Raji (cell line): ENCODE data around the gene EIF3D.

Experiments used
- POLR2A ChIP-seq: IDR thresholded peaks from 2 replicates; pipeline ENCODE4 v1.6.1; 2011; ENCODE audit warnings: low read depth, low read length, control low read depth; ENCODE audit not compliant: insufficient read depth

EIF3D gene

DNA sequence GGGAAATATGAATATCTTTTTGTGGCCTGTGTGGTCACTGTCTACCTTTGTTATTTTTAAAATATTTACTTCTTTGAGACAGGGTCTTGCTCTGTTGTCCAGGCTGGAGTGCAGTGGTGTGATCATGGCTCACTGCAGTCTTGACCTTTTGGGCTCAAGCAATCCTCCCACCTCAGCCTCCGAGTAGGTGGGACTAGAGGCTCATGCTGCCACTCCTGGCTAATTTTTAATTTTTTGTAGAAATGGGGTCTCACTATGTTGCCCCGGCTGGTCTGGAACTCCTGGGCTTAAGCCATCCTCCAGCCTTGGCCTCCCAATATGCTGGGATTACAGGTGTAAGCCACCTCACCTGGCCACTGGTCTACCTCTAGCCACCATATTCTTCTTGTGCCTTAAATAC, 3.5 kb upstream of the EIF3D start:
- TF ChIP-seq POLR2A: no peak

DNA sequence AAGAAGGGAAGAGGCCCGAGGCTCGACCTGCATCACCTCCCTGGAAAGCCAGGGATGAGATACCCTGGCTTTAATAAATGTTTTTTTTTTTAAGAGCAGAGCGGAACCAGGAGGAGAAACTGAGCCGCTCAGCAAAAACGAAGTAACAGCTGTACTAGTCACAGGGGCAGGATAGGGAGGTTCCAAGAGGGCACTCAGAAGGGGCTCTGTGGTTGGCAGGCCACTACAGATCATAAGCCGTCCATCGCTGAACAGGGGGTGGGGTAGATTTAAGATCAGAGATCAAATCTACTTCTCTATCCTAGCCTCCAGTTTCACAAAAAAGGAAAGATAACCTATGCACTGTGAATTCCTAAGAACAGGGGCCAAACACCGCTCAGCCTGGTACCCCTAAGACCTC, 625 bp downstream of the EIF3D start:
- no peak for TF ChIP-seq POLR2A

DNA sequence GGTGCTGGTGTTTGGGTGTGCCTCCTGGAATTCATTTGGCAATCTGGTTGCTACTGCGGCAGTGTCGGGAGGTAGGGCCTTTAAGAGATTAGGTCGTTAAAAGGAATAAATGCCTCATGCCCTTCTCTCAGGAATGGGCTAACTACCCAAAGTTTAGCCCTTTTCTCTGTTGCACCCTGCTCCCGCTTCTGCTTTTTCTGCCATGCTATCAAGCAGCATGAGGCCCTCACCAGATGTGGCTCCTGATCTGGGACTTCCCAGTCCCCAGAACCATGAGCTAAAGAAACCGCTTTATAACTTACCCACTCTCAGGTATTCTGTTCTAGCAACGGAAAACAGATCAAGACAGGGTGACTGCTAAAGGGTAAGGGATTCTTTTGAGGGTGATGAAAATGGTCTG, 6.3 kb downstream of the EIF3D start:
- no peak for TF ChIP-seq POLR2A

DNA sequence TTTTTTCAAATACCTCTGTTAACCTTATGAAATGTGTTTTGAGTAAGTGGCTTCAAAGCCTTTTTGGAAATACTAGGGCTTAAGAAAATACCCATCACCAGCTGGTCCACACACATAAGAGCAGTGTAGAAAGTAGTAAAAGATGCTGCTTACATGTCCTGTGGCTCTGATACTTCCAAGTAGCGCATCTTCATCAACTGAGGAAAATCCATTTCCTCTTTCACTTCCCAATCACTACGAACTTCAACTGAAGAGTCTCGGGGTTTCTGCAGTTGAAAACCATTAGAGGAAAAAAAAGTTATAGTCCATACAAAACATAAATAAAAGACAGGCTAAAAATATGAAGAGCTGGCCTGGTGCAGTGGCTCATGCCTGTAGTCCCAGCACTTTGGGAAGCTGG, 8.5 kb downstream of the EIF3D start:
- no peak for TF ChIP-seq POLR2A

DNA sequence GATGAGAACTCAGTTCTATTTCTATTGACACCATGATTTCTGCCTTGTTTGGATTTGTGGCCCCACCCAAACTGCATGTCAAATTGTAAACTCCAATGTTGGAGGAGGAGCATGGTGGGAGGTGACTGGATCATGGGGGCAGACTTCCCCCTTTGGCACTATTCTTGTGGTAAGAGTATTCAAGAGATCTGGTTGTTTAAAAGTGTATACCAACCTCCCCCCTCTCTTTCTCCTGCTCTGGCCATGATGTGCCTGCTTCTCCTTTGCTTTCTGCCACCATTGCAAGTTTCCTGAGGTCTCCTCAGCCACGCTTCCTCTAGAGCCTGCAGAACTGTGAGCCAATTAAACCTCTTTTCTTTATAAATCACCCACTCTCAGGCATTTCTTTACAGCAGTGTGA, 14.2 kb downstream of the EIF3D start:
- no peak for TF ChIP-seq POLR2A

DNA sequence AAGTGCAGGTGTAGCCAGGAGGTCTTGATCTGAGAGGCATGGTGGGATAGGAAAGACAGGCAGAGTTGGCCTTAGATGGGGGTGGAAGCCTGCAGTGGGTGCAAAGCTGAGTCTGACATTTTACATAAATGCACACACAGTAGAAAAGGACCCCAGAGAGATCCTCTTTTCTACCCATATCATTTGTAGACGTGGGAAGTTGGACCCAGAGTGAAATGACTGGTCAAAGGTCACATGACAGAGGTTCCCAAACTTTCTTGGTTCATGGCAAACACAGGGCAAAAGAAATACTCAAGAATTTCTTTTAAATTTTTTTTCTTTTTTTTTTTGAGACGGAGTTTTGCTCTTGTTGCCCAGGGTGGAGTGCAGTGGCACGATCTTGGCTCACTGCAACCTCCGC, 16.0 kb downstream of the EIF3D start:
- TF ChIP-seq POLR2A: no peak

DNA sequence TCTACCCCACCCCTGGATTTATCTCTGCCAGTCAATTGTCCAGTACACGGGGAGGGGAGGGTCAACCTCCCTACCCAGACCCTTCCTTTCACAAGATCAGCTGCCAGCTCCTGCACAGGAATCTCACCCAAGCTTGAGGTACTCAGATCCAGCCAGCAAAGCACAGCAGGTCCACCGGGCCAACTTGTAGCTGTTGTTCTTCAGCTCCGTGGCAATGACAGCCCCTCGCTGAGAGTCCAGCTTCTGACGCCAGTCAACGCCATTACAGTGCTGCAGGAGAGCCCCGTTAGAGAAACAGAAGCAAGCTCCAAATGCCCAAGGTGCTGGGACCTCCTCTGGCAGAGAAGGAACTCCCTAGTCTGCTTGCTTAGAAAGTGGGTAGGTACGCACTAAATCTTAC, 16.6 kb downstream of the EIF3D start:
- no peak for TF ChIP-seq POLR2A

DNA sequence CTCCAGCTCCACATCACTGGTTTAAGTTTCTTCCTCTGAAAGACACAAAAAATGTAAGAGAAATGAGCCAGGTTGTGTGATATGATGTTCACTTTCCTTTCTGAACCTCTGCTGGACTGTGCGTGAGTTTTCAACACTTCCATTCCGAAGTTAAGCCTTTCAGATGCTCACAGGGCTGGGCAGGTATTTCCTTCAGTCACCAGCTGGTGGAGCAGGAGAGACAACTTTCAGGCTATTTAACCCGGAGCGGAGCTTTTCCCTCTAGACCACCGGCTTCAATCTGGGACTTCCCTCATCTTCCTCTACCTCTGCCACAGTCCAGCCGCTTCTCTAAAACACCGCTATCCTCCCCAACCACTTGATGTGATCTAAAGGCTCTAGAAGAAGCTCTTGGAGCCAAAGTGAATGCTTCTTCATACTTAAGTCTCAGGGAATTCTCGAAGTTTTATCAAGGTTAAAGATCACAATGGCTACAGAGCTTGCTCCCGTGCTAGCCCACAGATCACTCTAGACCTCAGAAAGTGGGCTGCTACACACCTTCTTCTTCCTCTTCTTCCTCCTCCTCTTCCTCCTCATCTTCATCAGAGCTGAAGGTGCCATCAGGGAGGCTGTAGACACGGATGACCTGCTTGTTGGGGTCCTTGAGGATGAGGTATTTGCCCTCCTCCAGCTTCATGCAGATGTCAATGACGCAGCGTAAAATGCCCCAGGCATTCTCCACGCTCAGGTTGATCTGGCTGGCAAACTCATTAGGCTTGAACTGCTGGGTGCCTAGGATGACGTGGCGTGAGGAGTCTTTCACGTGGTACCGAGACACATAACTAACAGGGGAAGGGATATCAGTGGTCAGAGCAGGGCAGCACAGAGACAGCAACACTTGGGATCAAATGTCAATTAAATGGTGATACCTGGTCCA, 17.7 kb downstream of the EIF3D start:
- TF ChIP-seq POLR2A: no peak

DNA sequence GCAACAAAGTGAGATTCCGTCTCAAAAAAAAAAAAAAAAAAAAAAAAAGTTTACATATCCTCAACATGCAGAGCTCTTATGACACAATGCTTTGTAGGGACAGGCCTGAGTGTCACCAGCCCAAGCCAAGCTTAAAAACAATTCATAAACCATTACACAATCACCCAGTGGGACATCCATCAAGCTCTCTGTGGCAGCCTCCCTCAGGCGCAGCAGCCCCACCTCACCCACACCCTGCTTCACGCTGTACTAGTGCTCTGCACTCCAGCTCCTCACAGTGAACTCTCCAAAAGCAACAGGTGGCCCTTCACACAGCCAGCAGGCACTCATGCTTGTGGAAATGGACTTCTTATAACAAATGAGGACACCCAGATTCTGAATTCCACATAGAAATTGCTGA, 18.6 kb downstream of the EIF3D start:
- TF ChIP-seq POLR2A: no peak

DNA sequence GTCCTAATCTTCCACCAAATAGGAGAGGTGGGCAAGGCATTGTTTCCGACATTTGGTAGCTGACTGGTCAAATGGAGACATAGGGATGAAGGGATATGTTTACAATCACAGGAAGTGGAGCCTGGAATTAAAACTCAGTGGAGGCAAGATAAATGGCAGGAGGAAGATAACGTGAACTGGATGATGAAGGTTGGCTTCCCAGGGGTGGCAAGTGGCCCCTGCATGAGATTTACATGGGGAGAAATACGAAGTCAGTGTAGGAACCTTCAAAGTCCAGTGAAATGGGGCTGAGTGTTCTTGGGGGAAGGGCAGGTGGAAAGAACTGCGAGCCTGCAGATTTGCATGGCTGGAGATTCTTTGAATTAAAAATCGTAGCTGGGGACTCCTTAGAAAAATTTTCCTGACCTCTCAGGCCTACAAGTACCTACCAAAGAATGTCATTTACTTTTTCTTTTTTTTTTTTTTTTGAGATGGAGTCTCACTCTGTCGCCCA, 21.4 kb downstream of the EIF3D start:
- no peak for TF ChIP-seq POLR2A

DNA sequence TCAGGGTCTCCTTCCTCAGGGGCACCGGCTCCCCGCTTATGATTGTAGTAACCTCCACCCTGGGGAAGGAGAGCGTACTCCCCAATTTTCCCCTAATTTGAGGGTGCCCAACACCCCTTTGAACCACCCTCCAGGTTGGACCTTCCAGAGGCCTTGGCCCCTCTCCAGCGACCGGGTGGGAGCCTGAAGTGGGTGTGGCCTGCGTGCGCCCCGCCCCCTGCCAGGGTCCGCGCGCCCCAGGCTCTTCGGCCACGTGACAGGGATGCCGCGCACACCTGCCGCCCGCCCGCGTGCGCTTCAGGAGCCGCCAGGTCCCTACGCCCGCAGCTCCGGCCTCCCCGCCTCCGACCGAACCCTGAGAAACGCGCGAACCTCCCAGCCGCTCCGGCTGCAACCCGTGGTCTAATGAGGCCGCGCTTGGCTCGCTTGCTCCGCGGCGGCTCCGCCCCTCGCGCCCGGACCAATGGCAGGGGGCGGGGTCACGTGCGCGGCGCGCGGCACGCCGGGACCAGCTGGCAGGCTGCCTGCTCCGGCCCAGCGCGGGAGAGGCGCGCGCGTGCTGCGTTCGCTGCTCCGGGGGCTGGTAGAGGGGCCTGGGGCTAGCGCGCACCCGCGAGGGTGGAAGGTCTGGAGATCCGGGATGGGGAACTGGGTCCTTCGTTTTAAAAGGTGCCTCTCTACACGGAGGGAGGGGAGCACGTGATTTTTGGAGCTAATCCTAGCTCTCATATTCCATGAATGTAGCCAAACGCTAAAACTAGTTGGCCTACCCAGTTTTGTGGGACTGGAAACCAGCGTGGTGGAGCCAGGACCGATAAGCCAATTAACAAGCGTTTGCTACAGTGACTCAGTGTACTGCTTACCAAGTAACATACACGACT, 22.1 kb downstream of the EIF3D start, which contains the start of gene FOXRED2:
TSS of gene FOXRED2 (minus strand) at position 404 of the 881 bp plus-strand sequence. CDS start 618 bp downstream, outside the sequence.
- peak; percentile 85 for TF ChIP-seq POLR2A

DNA sequence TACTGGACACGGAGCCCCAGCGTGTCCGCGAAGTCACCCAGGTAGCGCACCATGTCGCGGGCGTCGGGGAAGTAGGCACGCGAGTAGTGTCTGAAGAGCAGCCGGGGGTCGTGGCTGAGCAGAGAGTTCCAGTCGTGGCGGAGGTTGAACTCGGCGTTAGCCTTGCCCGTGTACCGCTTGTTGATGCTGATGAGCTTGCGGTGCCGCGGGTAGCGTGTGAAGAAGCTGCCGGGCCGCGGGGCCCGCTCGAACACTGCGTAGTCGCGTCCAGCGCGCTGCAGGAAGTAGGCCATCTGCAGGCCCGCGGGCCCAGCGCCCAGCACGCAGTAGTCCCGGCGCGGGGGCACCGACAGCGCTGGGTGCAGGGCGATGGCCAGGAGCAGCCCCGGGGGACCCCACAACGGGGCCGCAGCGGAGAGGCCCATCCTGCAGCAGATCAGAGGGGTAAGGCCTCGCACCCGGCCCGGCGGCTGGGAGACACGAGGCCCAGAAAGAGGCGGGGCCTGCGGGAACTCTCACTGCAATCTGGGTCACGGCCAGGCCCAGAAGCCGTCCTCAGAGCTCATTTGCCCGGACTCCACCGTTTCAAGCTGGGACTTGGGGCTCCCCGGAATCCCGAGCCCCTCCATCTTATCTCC, 22.8 kb downstream of the EIF3D start:
- no peak for TF ChIP-seq POLR2A

DNA sequence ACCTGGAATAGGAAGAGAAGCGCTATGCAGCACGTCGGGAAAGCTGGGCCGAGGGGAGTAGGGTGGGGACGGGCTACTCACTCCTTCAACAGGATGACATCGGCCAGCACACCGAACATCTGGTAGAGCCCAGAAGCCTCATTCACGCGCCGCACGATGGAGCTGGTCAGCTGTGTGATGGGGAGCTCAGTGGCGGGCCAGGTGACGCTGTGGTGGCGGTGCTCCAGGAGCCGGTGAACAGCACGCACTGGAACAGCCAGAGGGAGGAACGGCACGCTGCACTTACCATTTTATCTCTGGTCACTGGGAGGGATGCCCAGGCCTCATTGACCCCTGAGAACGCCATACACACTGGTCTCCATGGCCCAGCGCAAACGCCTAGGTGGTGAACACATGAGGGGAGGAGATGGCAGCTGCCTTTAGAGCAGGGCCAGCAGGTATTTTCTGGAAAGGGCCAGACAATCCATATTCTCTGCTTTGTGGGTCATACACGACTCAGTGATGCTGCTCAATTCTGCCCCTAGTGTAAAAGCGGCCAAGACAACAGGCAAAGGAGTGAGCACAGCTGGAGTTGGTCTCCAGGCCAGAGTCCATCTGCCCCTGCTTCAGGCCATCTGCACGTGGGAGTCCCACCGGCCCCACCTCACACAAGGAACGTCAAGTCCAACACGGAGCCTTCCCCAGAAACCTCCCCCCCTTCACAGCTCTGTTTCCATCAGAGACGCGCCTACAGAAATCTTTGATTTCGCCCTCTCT, 30.9 kb downstream of the EIF3D start:
- no peak for TF ChIP-seq POLR2A

DNA sequence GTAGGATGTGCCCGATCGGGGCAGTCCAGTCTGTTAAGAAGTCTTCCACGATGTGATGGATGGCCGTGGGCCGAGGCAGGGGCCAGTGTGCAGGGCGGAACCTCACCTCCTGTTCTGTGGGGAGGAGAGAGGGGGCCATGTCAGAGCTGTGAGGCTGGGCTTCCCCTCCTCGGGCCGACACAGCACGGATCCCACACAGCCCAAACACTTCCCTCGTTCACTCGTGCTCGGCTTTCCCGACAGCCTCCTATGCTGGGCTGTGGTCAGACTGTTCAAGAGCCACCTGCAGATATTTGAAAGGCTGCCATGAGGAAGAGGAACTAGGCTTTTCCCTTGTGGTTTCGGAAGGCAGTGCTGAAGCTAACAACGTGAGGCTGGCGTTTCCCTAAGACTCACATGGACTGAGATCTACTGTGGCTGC, 35.3 kb downstream of the EIF3D start:
- TF ChIP-seq POLR2A: no peak

DNA sequence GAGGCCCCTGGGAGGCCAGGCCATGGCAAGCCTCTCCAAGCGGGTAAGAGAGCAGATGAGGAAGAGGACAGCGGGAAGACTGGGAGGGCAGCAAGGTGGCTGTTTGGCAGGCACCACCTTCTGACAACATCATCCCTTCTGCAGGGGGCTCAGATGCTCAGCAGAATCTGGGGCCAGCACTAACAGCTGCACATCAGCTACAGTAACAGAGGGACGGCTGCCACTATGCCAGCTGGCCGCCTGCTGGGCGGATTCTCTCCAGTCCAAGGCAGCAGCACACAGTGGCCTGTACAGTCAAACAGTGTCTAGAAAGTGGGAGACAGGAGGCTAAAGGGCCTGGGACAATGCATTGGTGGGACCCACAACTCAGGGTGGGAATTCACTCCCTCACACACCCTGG, 36.9 kb downstream of the EIF3D start:
- no peak for TF ChIP-seq POLR2A

DNA sequence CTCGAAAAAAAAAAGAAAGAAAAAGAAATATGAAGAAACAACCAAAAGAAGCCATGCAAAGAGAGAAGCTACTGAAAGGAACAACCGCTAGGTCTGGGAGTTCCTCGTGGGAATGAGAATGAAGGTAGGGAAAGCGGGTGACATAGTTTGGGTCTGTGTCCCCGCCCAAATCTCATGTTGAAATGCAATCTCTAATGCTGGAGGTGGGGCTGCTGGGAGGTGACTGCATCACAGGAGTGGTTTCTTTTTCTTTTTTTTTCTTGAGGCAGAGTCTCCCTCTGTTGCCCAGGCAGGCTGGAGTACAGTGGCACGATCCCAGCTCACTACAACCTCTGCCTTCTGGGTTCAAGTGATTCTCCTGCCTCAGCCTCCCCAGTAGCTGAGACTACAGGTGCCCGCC, 37.8 kb downstream of the EIF3D start:
- TF ChIP-seq POLR2A: no peak
